CD8-positive, alpha-beta memory T cell (primary cell): ENCODE measurements around the gene SMIM43. TPM values are rescaled to one million over a fixed set of nuclear protein-coding genes. Genes with fewer than 3 reads are reported as not detected.

ENCODE experiments used
- CTCF ChIA-PET: fragments of 350-600 bp; sonication (Branson Sonifier 250); formaldehyde crosslinking; loops from one replicate; lab custom pipeline; 2021; ENCODE audit warnings: antibody characterized with exemption; lab: Charles Lee
- POLR2A ChIA-PET: fragments of 350-600 bp; sonication (Branson Sonifier 250); formaldehyde crosslinking; loops from one replicate; lab custom pipeline; 2021; ENCODE audit warnings: antibody characterized with exemption; lab: Charles Lee
- DNase-seq, 5 donors: peaks; one replicate each; pipeline versions ENCODE4 v3.0.0 to v3.0.0-alpha.2; 2020 to 2022; ENCODE audit warnings: mixed read lengths in 1 of 5
- H3K27ac ChIP-seq: one replicate; pipeline ENCODE4 v1.7.0; 2013; ENCODE audit warnings: low read depth, mild to moderate bottlenecking, low read length, moderate library complexity
- H3K27me3 ChIP-seq: 2 replicates; pipeline ENCODE4 v1.7.0; 2013; ENCODE audit warnings: low read length, mild to moderate bottlenecking; ENCODE audit not compliant: insufficient read depth, poor library complexity, severe bottlenecking
- H3K36me3 ChIP-seq: 2 replicates; pipeline ENCODE4 v1.7.0; 2013; ENCODE audit warnings: mild to moderate bottlenecking, low read length, moderate library complexity; ENCODE audit not compliant: insufficient read depth
- H3K4me1 ChIP-seq: 2 replicates; pipeline ENCODE4 v1.7.0; 2013; ENCODE audit warnings: mild to moderate bottlenecking, low read length, moderate library complexity; ENCODE audit not compliant: insufficient read depth
- H3K4me3 ChIP-seq: 2 replicates; pipeline ENCODE4 v1.7.0; 2013; ENCODE audit warnings: mild to moderate bottlenecking, low read length
- H3K9me3 ChIP-seq: 2 replicates; pipeline ENCODE4 v1.7.0; 2013; ENCODE audit warnings: mild to moderate bottlenecking, low read length
- H3K27ac Mint-ChIP-seq, 8 donors: one replicate each; pipeline ENCODE4 v1.8.0; 2020 to 2021; ENCODE audit warnings: mixed read lengths in 8 of 8, mild to moderate bottlenecking in 6 of 8, inconsistent platforms in 3 of 8, moderate library complexity in 3 of 8
- H3K27me3 Mint-ChIP-seq, 2 donors: one replicate each; pipeline ENCODE4 v1.8.0; 2020 to 2021; ENCODE audit warnings: mixed read lengths in 2 of 2, mild to moderate bottlenecking in 1 of 2, moderate library complexity in 1 of 2
- H3K36me3 Mint-ChIP-seq, 3 donors: one replicate each; pipeline ENCODE4 v1.8.0; 2020 to 2021; ENCODE audit warnings: mixed read lengths in 3 of 3, inconsistent platforms in 1 of 3, mild to moderate bottlenecking in 1 of 3
- H3K4me1 Mint-ChIP-seq, 3 donors: one replicate each; pipeline ENCODE4 v1.8.0; 2020 to 2021; ENCODE audit warnings: mixed read lengths in 3 of 3, inconsistent platforms in 1 of 3, mild to moderate bottlenecking in 1 of 3
- H3K4me3 Mint-ChIP-seq, 7 donors: one replicate each; pipeline ENCODE4 v1.8.0; 2020 to 2021; ENCODE audit warnings: mixed read lengths in 7 of 7, mild to moderate bottlenecking in 6 of 7, moderate library complexity in 4 of 7, inconsistent platforms in 2 of 7
- H3K9me3 Mint-ChIP-seq, 5 donors: one replicate each; pipeline ENCODE4 v1.8.0; 2020 to 2022; ENCODE audit warnings: mixed read lengths in 5 of 5, mild to moderate bottlenecking in 3 of 5, moderate library complexity in 2 of 5, inconsistent platforms in 1 of 5
- polyA plus RNA-seq: library from polyadenylated mRNA; unstranded; fragments of 300-500 nt; fragmentation: Illumina TruSeq; gene quantifications from one replicate; pipeline ENCODE4 v1.2.3, GENCODE V29; 2021
- total RNA-seq, 2 experiments: library from RNA; stranded (reverse); gene quantifications; one replicate each; pipeline ENCODE4 v1.2.3, GENCODE V29; 2021

SMIM43 gene
- total RNA-seq (under 1 TPM; 0.44 to 0.47 TPM), polyA plus RNA-seq (0.23 TPM)

DNA sequence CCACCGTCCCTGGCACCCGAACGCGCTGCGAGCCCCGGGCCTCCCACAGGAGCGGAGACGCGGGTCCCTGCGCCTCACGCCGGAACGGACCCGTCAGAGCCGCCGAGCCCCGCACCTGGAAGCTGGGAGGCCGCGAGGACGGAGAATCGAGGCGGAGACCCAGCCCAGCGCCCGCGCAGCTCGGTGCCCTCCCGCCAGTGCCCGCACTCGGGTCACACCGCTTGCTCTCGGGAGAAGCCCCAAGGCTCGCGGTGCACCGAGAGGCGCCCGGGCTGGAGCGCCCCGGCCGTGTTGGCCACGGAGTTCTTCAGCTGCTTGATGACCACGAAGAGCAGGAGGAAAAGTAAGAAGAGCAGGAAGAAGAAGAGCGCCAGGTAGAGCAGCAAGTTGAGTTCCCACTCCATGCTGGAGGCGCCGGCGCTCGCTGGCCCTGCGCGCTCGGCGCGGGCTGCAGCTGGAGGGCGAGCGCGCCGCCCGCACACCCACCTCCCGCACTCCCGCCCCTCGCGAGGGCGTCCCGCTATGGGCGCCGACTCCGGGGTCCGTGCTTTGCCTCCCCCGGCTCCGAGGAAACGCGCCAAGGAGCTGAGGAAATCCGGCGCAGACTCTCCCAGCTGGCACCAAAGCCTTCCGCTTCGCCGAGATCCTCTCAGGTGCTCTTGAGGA lies at the start of gene SMIM43:
Gene SMIM43, minus strand, starts transcription at position 463 of the 666 bp plus-strand sequence. Its CDS starts 59 bp downstream, at position 404.
- Histone ChIP-seq H3K9me3 (no peaks in the 10 kb centered on the region), H3K27ac (no peak within 1 kb of the TSS), H3K27me3 (peaks cover 17% of the 10 kb centered on the region), H3K36me3 (no peaks in the 10 kb centered on the region), H3K4me1 (no peaks in the 10 kb centered on the region), H3K4me3 (no peak within 1 kb of the TSS)
- POLR2A ChIA-PET = no interaction called here
- Mint-ChIP-seq H3K27ac (no peak within 1 kb of the TSS), H3K4me1 (peaks cover 9 to 15% (median 15%) of the 10 kb centered on the region in 3 donors), H3K4me3 (peak within 1 kb of the TSS; percentile 13 to 78 (median 70)), H3K9me3 (no peaks in the 10 kb centered on the region), H3K27me3 (peaks cover 12 to 58% of the 10 kb centered on the region in 2 donors), H3K36me3 (no peaks in the 10 kb centered on the region)
- CTCF ChIA-PET = no interaction called here
- DNase-seq = no peak

- Mint-ChIP-seq H3K27ac (peak overlapping the region in 3 of 8 donors; percentile 29 to 64 (median 29)), H3K27me3 (no peaks in the 10 kb centered on the region), H3K36me3 (peaks cover 0 to 76% (median 14%) of the 10 kb centered on the region in 3 donors), H3K4me3 (no peak overlapping the region), H3K9me3 (no peaks in the 10 kb centered on the region), H3K4me1 (peaks cover 8 to 25% (median 23%) of the 10 kb centered on the region in 3 donors)
- no peaks in the 10 kb centered on the region for H3K27me3 ChIP-seq
- ChIA-PET POLR2A (no interaction called here), CTCF (no interaction called here)
- H3K27ac ChIP-seq = no peak overlapping the region
- no peaks in the 10 kb centered on the region for H3K4me1 ChIP-seq
- H3K9me3 ChIP-seq = no peaks in the 10 kb centered on the region
- peaks cover 20% of the 10 kb centered on the region for H3K36me3 ChIP-seq
- DNase-seq = no peak
- no peak overlapping the region for H3K4me3 ChIP-seq
These were observed 49.8 kb upstream of the SMIM43 start for GRCh38 chr4:121814756-121815155.

GRCh38 chr4:121811122-121811521 lies 46.2 kb upstream of the SMIM43 start:
- no peak overlapping the region for H3K4me3 ChIP-seq
- no peak overlapping the region for H3K4me3 Mint-ChIP-seq
- H3K27ac Mint-ChIP-seq = peak overlapping the region in 4 of 8 donors; percentile 3 to 37 (median 14)
- H3K9me3 ChIP-seq = no peaks in the 10 kb centered on the region
- H3K27me3 ChIP-seq = no peaks in the 10 kb centered on the region
- H3K4me1 Mint-ChIP-seq = peaks cover 11 to 28% (median 26%) of the 10 kb centered on the region in 3 donors
- H3K4me1 ChIP-seq = no peaks in the 10 kb centered on the region
- H3K9me3 Mint-ChIP-seq = no peaks in the 10 kb centered on the region
- H3K27ac ChIP-seq = no peak overlapping the region
- H3K27me3 Mint-ChIP-seq = no peaks in the 10 kb centered on the region
- H3K36me3 ChIP-seq = peaks cover 28% of the 10 kb centered on the region
- CTCF ChIA-PET = interaction anchor here (1.0 kb wide), 1 partner anchor 10 kb away, joined by 3 read pairs; the partner anchor contains the start of gene EXOSC9
- POLR2A ChIA-PET = no interaction called here
- H3K36me3 Mint-ChIP-seq = peaks cover 0 to 82% (median 19%) of the 10 kb centered on the region in 3 donors
- DNase-seq = no peak

GRCh38 chr4:121806411-121806810 lies 41.4 kb upstream of the SMIM43 start:
- ChIA-PET POLR2A (no interaction called here), CTCF (no interaction called here)
- Histone ChIP-seq H3K27ac (no peak overlapping the region), H3K4me1 (peaks cover 15% of the 10 kb centered on the region), H3K4me3 (no peak overlapping the region), H3K36me3 (peaks cover 19% of the 10 kb centered on the region), H3K27me3 (no peaks in the 10 kb centered on the region), H3K9me3 (no peaks in the 10 kb centered on the region)
- H3K27ac Mint-ChIP-seq = peak overlapping the region in 1 of 8 donors; percentile 21
- peaks cover 25 to 51% (median 48%) of the 10 kb centered on the region in 3 donors for H3K4me1 Mint-ChIP-seq
- no peak for DNase-seq
- H3K4me3 Mint-ChIP-seq = no peak overlapping the region
- H3K36me3 Mint-ChIP-seq = peaks cover 0 to 78% (median 20%) of the 10 kb centered on the region in 3 donors
- H3K9me3 Mint-ChIP-seq = no peaks in the 10 kb centered on the region
- H3K27me3 Mint-ChIP-seq = no peaks in the 10 kb centered on the region

DNA sequence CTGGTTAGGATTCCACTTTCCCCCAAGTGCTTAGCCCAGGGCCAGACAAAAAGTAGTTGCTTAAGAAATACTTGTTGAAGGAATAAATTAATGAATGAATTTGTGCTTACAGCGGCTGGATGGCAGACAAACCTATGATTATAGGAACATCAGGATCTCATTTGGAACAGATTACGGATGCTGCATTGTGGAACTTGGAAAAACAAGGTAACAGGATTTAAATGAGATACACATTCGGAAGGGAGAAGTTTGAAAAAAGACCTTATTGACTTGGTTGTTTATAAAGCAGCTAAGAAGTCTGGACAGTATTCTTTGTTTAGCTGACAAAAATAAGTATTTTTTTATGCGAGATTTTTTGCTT lies 36.7 kb upstream of the SMIM43 start:
- Mint-ChIP-seq H3K4me1 (peaks cover 43 to 66% (median 59%) of the 10 kb centered on the region in 3 donors), H3K9me3 (no peaks in the 10 kb centered on the region)

GRCh38 chr4:121800961-121801714 lies 36.2 kb upstream of the SMIM43 start, which contains the start of gene EXOSC9:
TSS of gene EXOSC9 (plus strand) at chr4:121801323. CDS start at chr4:121801425, 102 bp downstream.
- peak within 1 kb of the TSS; percentile 97 to 100 (median 98) for H3K27ac Mint-ChIP-seq
- H3K4me1 Mint-ChIP-seq = peaks cover 45 to 64% (median 56%) of the 10 kb centered on the region in 3 donors
- ChIA-PET CTCF (interaction anchor here (1.0 to 1.8 kb wide), 3 partner anchors 10 to 27 kb away, joined by 3 to 7 read pairs (median 5); partner anchors contain the start of gene CCNA2), POLR2A (interaction anchor here (0.8 to 2.1 kb wide), 4 partner anchors 23 to 932 kb away, joined by 3 to 10 read pairs (median 4); partner anchors contain the start of genes ANXA5, BBS12 and CCNA2)
- Histone ChIP-seq H3K9me3 (no peaks in the 10 kb centered on the region), H3K27me3 (no peaks in the 10 kb centered on the region), H3K36me3 (peaks cover 7% of the 10 kb centered on the region), H3K4me1 (peaks cover 31% of the 10 kb centered on the region), H3K4me3 (peak within 1 kb of the TSS; percentile 100), H3K27ac (peak within 1 kb of the TSS; percentile 95)
- peaks cover 0 to 44% (median 11%) of the 10 kb centered on the region in 3 donors for H3K36me3 Mint-ChIP-seq
- no peaks in the 10 kb centered on the region for H3K9me3 Mint-ChIP-seq
- H3K27me3 Mint-ChIP-seq = peaks cover 0 to 3% of the 10 kb centered on the region in 2 donors
- peak within 1 kb of the TSS; percentile 94 to 98 (median 97) for H3K4me3 Mint-ChIP-seq
- peak; percentile 89 to 95 (median 93) for DNase-seq

More for the DNA sequence above, 36.7 kb upstream of the SMIM43 start:
- H3K9me3 ChIP-seq = no peaks in the 10 kb centered on the region
- H3K4me1 ChIP-seq = peaks cover 31% of the 10 kb centered on the region
- no peak for DNase-seq
- H3K36me3 Mint-ChIP-seq = peaks cover 0 to 49% (median 11%) of the 10 kb centered on the region in 3 donors
- POLR2A ChIA-PET = interaction anchor here (0.8 to 2.1 kb wide), 4 partner anchors 23 to 931 kb away, joined by 3 to 10 read pairs (median 4); partner anchors contain the start of genes ANXA5, BBS12 and CCNA2
- peak overlapping the region; percentile 95 for H3K27ac ChIP-seq
- H3K27me3 ChIP-seq = no peaks in the 10 kb centered on the region
- peaks cover 0 to 3% of the 10 kb centered on the region in 2 donors for H3K27me3 Mint-ChIP-seq
- peak overlapping the region; percentile 100 for H3K4me3 ChIP-seq
- H3K36me3 ChIP-seq = peaks cover 7% of the 10 kb centered on the region
- H3K27ac Mint-ChIP-seq = peak overlapping the region; percentile 97 to 100 (median 98)
- H3K4me3 Mint-ChIP-seq = peak overlapping the region; percentile 94 to 98 (median 97)
- CTCF ChIA-PET = interaction anchor here (1.0 to 1.8 kb wide), 2 partner anchors 23 to 26 kb away, joined by 5 to 7 read pairs; partner anchors contain the start of gene CCNA2

GRCh38 chr4:121800638-121800960 lies 35.6 kb upstream of the SMIM43 start:
- Mint-ChIP-seq H3K4me1 (peaks cover 48 to 69% (median 62%) of the 10 kb centered on the region in 3 donors), H3K27ac (peak overlapping the region; percentile 97 to 100 (median 98)), H3K27me3 (peaks cover 0 to 3% of the 10 kb centered on the region in 2 donors), H3K4me3 (peak overlapping the region; percentile 94 to 98 (median 97)), H3K36me3 (peaks cover 0 to 40% (median 11%) of the 10 kb centered on the region in 3 donors), H3K9me3 (no peaks in the 10 kb centered on the region)
- ChIA-PET CTCF (interaction anchor here (1.2 to 1.8 kb wide), 2 partner anchors 10 to 27 kb away, joined by 3 to 7 read pairs; no protein-coding TSS in a partner anchor), POLR2A (interaction anchor here (0.6 to 2.1 kb wide), 4 partner anchors 12 to 104 kb away, joined by 3 to 10 read pairs (median 5); partner anchors contain the start of genes ANXA5 and CCNA2)
- peak overlapping the region; percentile 100 for H3K4me3 ChIP-seq
- no peak for DNase-seq
- no peaks in the 10 kb centered on the region for H3K9me3 ChIP-seq
- peaks cover 31% of the 10 kb centered on the region for H3K4me1 ChIP-seq
- peak overlapping the region; percentile 95 for H3K27ac ChIP-seq
- H3K36me3 ChIP-seq = peaks cover 7% of the 10 kb centered on the region
- H3K27me3 ChIP-seq = no peaks in the 10 kb centered on the region
